Neural cell (in vitro differentiated cells): ENCODE measurements around the gene PLPP3.

ENCODE experiments used
- CTCF ChIP-seq: fragments of 450-650 bp; IDR thresholded peaks from 2 replicates; pipeline ENCODE4 v1.5.1; 2014; ENCODE audit warnings: antibody characterized with exemption, mild to moderate bottlenecking, moderate library complexity; ENCODE audit not compliant: poor library complexity, severe bottlenecking
- EP300 ChIP-seq: fragments of 450-650 bp; conservative IDR thresholded peaks from 2 replicates; pipeline ENCODE4 v1.6.1; 2014; ENCODE audit warnings: antibody characterized with exemption, mild to moderate bottlenecking, moderate library complexity; ENCODE audit not compliant: poor library complexity, severe bottlenecking
- EZH2 ChIP-seq: fragments of 200-600, 300-800 bp; shearing (Covaris generic), sonication (generic); IDR thresholded peaks from 2 replicates; pipeline ENCODE4 v1.6.1; 2014; ENCODE audit warnings: antibody characterized with exemption, low read length, borderline replicate concordance, mild to moderate bottlenecking; ENCODE audit not compliant: insufficient read depth, poor library complexity, severe bottlenecking
- MXI1 ChIP-seq: fragments of 450-650 bp; conservative IDR thresholded peaks from 2 replicates; pipeline ENCODE4 v1.6.1; 2014; ENCODE audit warnings: antibody characterized with exemption, mild to moderate bottlenecking; ENCODE audit not compliant: poor library complexity, severe bottlenecking
- POLR2AphosphoS5 ChIP-seq: IDR thresholded peaks from 2 replicates; pipeline ENCODE4 v1.6.1; 2012
- RAD21 ChIP-seq: fragments of 450-650 bp; conservative IDR thresholded peaks from 2 replicates; pipeline ENCODE4 v1.6.1; 2014; ENCODE audit warnings: antibody characterized with exemption, mild to moderate bottlenecking, moderate library complexity
- REST ChIP-seq: IDR thresholded peaks from 2 replicates; pipeline ENCODE4 v1.6.1; 2012; ENCODE audit warnings: borderline replicate concordance
- SMC3 ChIP-seq: fragments of 450-650 bp; conservative IDR thresholded peaks from 2 replicates; pipeline ENCODE4 v1.6.1; 2014; ENCODE audit warnings: antibody characterized with exemption, mild to moderate bottlenecking, moderate library complexity; ENCODE audit not compliant: poor library complexity
- TAF1 ChIP-seq: IDR thresholded peaks from 2 replicates; pipeline ENCODE4 v1.6.1; 2012; ENCODE audit warnings: low read depth

GRCh38 chr1:56626546-56626945, 47.2 kb upstream of the PLPP3 start:
- TF ChIP-seq SMC3 = no peak
- no peak for TF ChIP-seq EZH2
- TF ChIP-seq CTCF = no peak
- no peak for TF ChIP-seq MXI1
- TF ChIP-seq POLR2AphosphoS5 = no peak
- TF ChIP-seq RAD21 = no peak
- no peak for TF ChIP-seq TAF1
- TF ChIP-seq EP300 = no peak
- TF ChIP-seq REST = no peak
